Measurements from ENCODE around the gene PPM1M. TPM values are rescaled to one million over a fixed set of nuclear protein-coding genes. Genes with fewer than 3 reads are reported as not detected.

The PPM1M gene
- polyA plus RNA-seq, 1 donor from 2014 or later = 1.1 TPM

- Histone ChIP-seq H3F3A (ENCODE audit: insufficient read depth, low read length, poor library complexity, severe bottlenecking) (no peaks in the 10 kb centered on the region), H3K27ac (ENCODE audit: low read length) (no peak overlapping the region), H3K9me3 (ENCODE audit: low read length) (no peaks in the 10 kb centered on the region), H3K27me3 (ENCODE audit: insufficient read depth, low read depth, low read length) (no peaks in the 10 kb centered on the region), H3K4me3 (ENCODE audit: low read length) (no peak overlapping the region), H3K9ac (ENCODE audit: low read length) (no peak overlapping the region), H3K9me2 (ENCODE audit: insufficient read depth, low read length) (no peaks in the 10 kb centered on the region), H2AFZ (ENCODE audit: low read depth, low read length) (no peak overlapping the region), H4K20me1 (ENCODE audit: insufficient read depth) (no peaks in the 10 kb centered on the region), H3K79me2 (replicated peaks; ENCODE audit: insufficient read depth, low read length) (no peaks in the 10 kb centered on the region), H3K36me3 (ENCODE audit: insufficient read depth, low read length) (no peaks in the 10 kb centered on the region), H3K4me2 (ENCODE audit: low read length) (no peak overlapping the region)
- no peak for TF ChIP-seq EP300 (conservative IDR thresholded peaks at IDR 0.05; ENCODE audit: poor library complexity, severe bottlenecking)
- no peak for TF ChIP-seq RAD21 (conservative IDR thresholded peaks at IDR 0.05)
Observed at GRCh38 chr3:52221141-52221562, 24.4 kb upstream of the PPM1M start.

GRCh38 chr3:52221563-52222318, 23.8 kb upstream of the PPM1M start:
- H3K27ac ChIP-seq (ENCODE audit: low read length) = no peak overlapping the region
- H3K9me3 ChIP-seq (ENCODE audit: low read length) = no peaks in the 10 kb centered on the region
- no peak overlapping the region for H2AFZ ChIP-seq (ENCODE audit: low read depth, low read length)
- H3K36me3 ChIP-seq (ENCODE audit: insufficient read depth, low read length) = no peaks in the 10 kb centered on the region
- H3K9ac ChIP-seq (ENCODE audit: low read length) = no peak overlapping the region
- no peak overlapping the region for H3K4me2 ChIP-seq (ENCODE audit: low read length)
- H3K4me3 ChIP-seq (ENCODE audit: low read length) = no peak overlapping the region
- no peaks in the 10 kb centered on the region for H4K20me1 ChIP-seq (ENCODE audit: insufficient read depth)
- no peaks in the 10 kb centered on the region for H3F3A ChIP-seq (ENCODE audit: insufficient read depth, low read length, poor library complexity, severe bottlenecking)
- H3K9me2 ChIP-seq (ENCODE audit: insufficient read depth, low read length) = no peaks in the 10 kb centered on the region
- TF ChIP-seq EP300 (conservative IDR thresholded peaks at IDR 0.05; ENCODE audit: poor library complexity, severe bottlenecking) = no peak
- TF ChIP-seq POLR2AphosphoS5 (IDR thresholded peaks at IDR 0.05) = no peak
- no peak for TF ChIP-seq RAD21 (conservative IDR thresholded peaks at IDR 0.05)
- TF ChIP-seq CTCF (IDR thresholded peaks at IDR 0.05; ENCODE audit: poor library complexity, severe bottlenecking) = no peak
- no peak for TF ChIP-seq REST (IDR thresholded peaks at IDR 0.05; ENCODE audit: borderline replicate concordance)
- no peak for TF ChIP-seq EZH2 (IDR thresholded peaks at IDR 0.05; ENCODE audit: borderline replicate concordance, insufficient read depth, low read length, poor library complexity, severe bottlenecking)
- TF ChIP-seq SMC3 (conservative IDR thresholded peaks at IDR 0.05; ENCODE audit: poor library complexity) = no peak
- H3K27me3 ChIP-seq (ENCODE audit: insufficient read depth, low read depth, low read length) = no peaks in the 10 kb centered on the region
- H3K79me2 ChIP-seq (replicated peaks; ENCODE audit: insufficient read depth, low read length) = no peaks in the 10 kb centered on the region
